ENCODE results near the gene DUT.
A peak's percentile ranks its signal among the peaks of the same experiment; 100 is the strongest.

DUT gene

GRCh38 chr15:48343865-48344264 lies 12.6 kb downstream of the DUT start:
- H3K27ac ChIP-seq (ENCODE audit: insufficient read depth, low read length, poor library complexity, severe bottlenecking) = no peak overlapping the region
- H3K4me3 ChIP-seq (ENCODE audit: insufficient read depth, low read depth, low read length, poor library complexity, severe bottlenecking) = no peak overlapping the region
- no peaks in the 10 kb centered on the region for H3K27me3 ChIP-seq (replicated peaks; ENCODE audit: control insufficient read depth, insufficient read depth, low read length, poor library complexity, severe bottlenecking)
- no peak for DNase-seq
- H3K4me1 ChIP-seq (ENCODE audit: control insufficient read depth, insufficient read depth, low read length, poor library complexity, severe bottlenecking) = no peaks in the 10 kb centered on the region
- peaks cover 25% of the 10 kb centered on the region for H3K36me3 ChIP-seq (ENCODE audit: control insufficient read depth, insufficient read depth, low read length)
- H3K9me3 ChIP-seq (ENCODE audit: control insufficient read depth, low read length) = no peaks in the 10 kb centered on the region

GRCh38 chr15:48345516-48345915 lies 14.3 kb downstream of the DUT start:
- DNase-seq = no peak
- no peak overlapping the region for H3K4me3 ChIP-seq (ENCODE audit: insufficient read depth, low read depth, low read length, poor library complexity, severe bottlenecking)
- H3K27me3 ChIP-seq (replicated peaks; ENCODE audit: control insufficient read depth, insufficient read depth, low read length, poor library complexity, severe bottlenecking) = no peaks in the 10 kb centered on the region
- H3K27ac ChIP-seq (ENCODE audit: insufficient read depth, low read length, poor library complexity, severe bottlenecking) = no peak overlapping the region
- no peaks in the 10 kb centered on the region for H3K9me3 ChIP-seq (ENCODE audit: control insufficient read depth, low read length)
- H3K4me1 ChIP-seq (ENCODE audit: control insufficient read depth, insufficient read depth, low read length, poor library complexity, severe bottlenecking) = no peaks in the 10 kb centered on the region
- peaks cover 15% of the 10 kb centered on the region for H3K36me3 ChIP-seq (ENCODE audit: control insufficient read depth, insufficient read depth, low read length)

- H3K27me3 ChIP-seq (replicated peaks; ENCODE audit: control insufficient read depth, insufficient read depth, low read length, poor library complexity, severe bottlenecking) = no peaks in the 10 kb centered on the region
- DNase-seq = peak in 2 of 3 donors; percentile 4 to 26
- H3K4me1 ChIP-seq (ENCODE audit: control insufficient read depth, insufficient read depth, low read length, poor library complexity, severe bottlenecking) = no peaks in the 10 kb centered on the region
- H3K27ac ChIP-seq (ENCODE audit: insufficient read depth, low read length, poor library complexity, severe bottlenecking) = no peak overlapping the region
- no peak overlapping the region for H3K4me3 ChIP-seq (ENCODE audit: insufficient read depth, low read depth, low read length, poor library complexity, severe bottlenecking)
- no peaks in the 10 kb centered on the region for H3K36me3 ChIP-seq (ENCODE audit: control insufficient read depth, insufficient read depth, low read length)
- H3K9me3 ChIP-seq (ENCODE audit: control insufficient read depth, low read length) = no peaks in the 10 kb centered on the region
Measured at GRCh38 chr15:48352474-48353072, 21.3 kb downstream of the DUT start.

GRCh38 chr15:48354694-48355303 lies 23.6 kb downstream of the DUT start:
- no peaks in the 10 kb centered on the region for H3K9me3 ChIP-seq (ENCODE audit: control insufficient read depth, low read length)

GRCh38 chr15:48355377-48355776 lies 24.1 kb downstream of the DUT start:
- H3K4me1 ChIP-seq (ENCODE audit: control insufficient read depth, insufficient read depth, low read length, poor library complexity, severe bottlenecking) = no peaks in the 10 kb centered on the region
- H3K9me3 ChIP-seq (ENCODE audit: control insufficient read depth, low read length) = no peaks in the 10 kb centered on the region
- no peak overlapping the region for H3K4me3 ChIP-seq (ENCODE audit: insufficient read depth, low read depth, low read length, poor library complexity, severe bottlenecking)
- no peak for DNase-seq
- H3K27me3 ChIP-seq (replicated peaks; ENCODE audit: control insufficient read depth, insufficient read depth, low read length, poor library complexity, severe bottlenecking) = no peaks in the 10 kb centered on the region
- no peaks in the 10 kb centered on the region for H3K36me3 ChIP-seq (ENCODE audit: control insufficient read depth, insufficient read depth, low read length)
- no peak overlapping the region for H3K27ac ChIP-seq (ENCODE audit: insufficient read depth, low read length, poor library complexity, severe bottlenecking)

More at GRCh38 chr15:48354694-48355303, 23.6 kb downstream of the DUT start:
- H3K27ac ChIP-seq (ENCODE audit: insufficient read depth, low read length, poor library complexity, severe bottlenecking) = no peak overlapping the region
- H3K4me3 ChIP-seq (ENCODE audit: insufficient read depth, low read depth, low read length, poor library complexity, severe bottlenecking) = no peak overlapping the region
- DNase-seq = no peak
- H3K27me3 ChIP-seq (replicated peaks; ENCODE audit: control insufficient read depth, insufficient read depth, low read length, poor library complexity, severe bottlenecking) = no peaks in the 10 kb centered on the region
- no peaks in the 10 kb centered on the region for H3K4me1 ChIP-seq (ENCODE audit: control insufficient read depth, insufficient read depth, low read length, poor library complexity, severe bottlenecking)
- no peaks in the 10 kb centered on the region for H3K36me3 ChIP-seq (ENCODE audit: control insufficient read depth, insufficient read depth, low read length)

- no peak for DNase-seq
- Histone ChIP-seq H3K4me3 (ENCODE audit: insufficient read depth, low read depth, low read length, poor library complexity, severe bottlenecking) (no peak overlapping the region), H3K4me1 (ENCODE audit: control insufficient read depth, insufficient read depth, low read length, poor library complexity, severe bottlenecking) (no peaks in the 10 kb centered on the region), H3K27me3 (replicated peaks; ENCODE audit: control insufficient read depth, insufficient read depth, low read length, poor library complexity, severe bottlenecking) (no peaks in the 10 kb centered on the region), H3K9me3 (ENCODE audit: control insufficient read depth, low read length) (no peaks in the 10 kb centered on the region), H3K36me3 (ENCODE audit: control insufficient read depth, insufficient read depth, low read length) (no peaks in the 10 kb centered on the region), H3K27ac (ENCODE audit: insufficient read depth, low read length, poor library complexity, severe bottlenecking) (no peak overlapping the region)
Measured at GRCh38 chr15:48358229-48359152, 27.3 kb downstream of the DUT start.

- DNase-seq = no peak
- Histone ChIP-seq H3K4me1 (ENCODE audit: control insufficient read depth, insufficient read depth, low read length, poor library complexity, severe bottlenecking) (no peaks in the 10 kb centered on the region), H3K27me3 (replicated peaks; ENCODE audit: control insufficient read depth, insufficient read depth, low read length, poor library complexity, severe bottlenecking) (no peaks in the 10 kb centered on the region), H3K27ac (ENCODE audit: insufficient read depth, low read length, poor library complexity, severe bottlenecking) (no peak overlapping the region), H3K4me3 (ENCODE audit: insufficient read depth, low read depth, low read length, poor library complexity, severe bottlenecking) (no peak overlapping the region), H3K36me3 (ENCODE audit: control insufficient read depth, insufficient read depth, low read length) (no peaks in the 10 kb centered on the region), H3K9me3 (ENCODE audit: control insufficient read depth, low read length) (no peaks in the 10 kb centered on the region)
Measured at GRCh38 chr15:48360841-48361240, 29.6 kb downstream of the DUT start.

- H3K9me3 ChIP-seq (ENCODE audit: control insufficient read depth, low read length) = no peaks in the 10 kb centered on the region
Measured at GRCh38 chr15:48361685-48362084, 30.5 kb downstream of the DUT start.

GRCh38 chr15:48363474-48363873 lies 32.2 kb downstream of the DUT start:
- Histone ChIP-seq H3K9me3 (ENCODE audit: control insufficient read depth, low read length) (no peaks in the 10 kb centered on the region), H3K4me3 (ENCODE audit: insufficient read depth, low read depth, low read length, poor library complexity, severe bottlenecking) (no peak overlapping the region), H3K27ac (ENCODE audit: insufficient read depth, low read length, poor library complexity, severe bottlenecking) (no peak overlapping the region), H3K27me3 (replicated peaks; ENCODE audit: control insufficient read depth, insufficient read depth, low read length, poor library complexity, severe bottlenecking) (no peaks in the 10 kb centered on the region), H3K36me3 (ENCODE audit: control insufficient read depth, insufficient read depth, low read length) (no peaks in the 10 kb centered on the region), H3K4me1 (ENCODE audit: control insufficient read depth, insufficient read depth, low read length, poor library complexity, severe bottlenecking) (no peaks in the 10 kb centered on the region)
- DNase-seq = no peak

More at GRCh38 chr15:48361685-48362084, 30.5 kb downstream of the DUT start:
- no peaks in the 10 kb centered on the region for H3K4me1 ChIP-seq (ENCODE audit: control insufficient read depth, insufficient read depth, low read length, poor library complexity, severe bottlenecking)
- no peak overlapping the region for H3K4me3 ChIP-seq (ENCODE audit: insufficient read depth, low read depth, low read length, poor library complexity, severe bottlenecking)
- no peaks in the 10 kb centered on the region for H3K36me3 ChIP-seq (ENCODE audit: control insufficient read depth, insufficient read depth, low read length)
- no peaks in the 10 kb centered on the region for H3K27me3 ChIP-seq (replicated peaks; ENCODE audit: control insufficient read depth, insufficient read depth, low read length, poor library complexity, severe bottlenecking)
- no peak for DNase-seq
- H3K27ac ChIP-seq (ENCODE audit: insufficient read depth, low read length, poor library complexity, severe bottlenecking) = no peak overlapping the region

- H3K36me3 ChIP-seq (ENCODE audit: control insufficient read depth, insufficient read depth, low read length) = no peaks in the 10 kb centered on the region
- H3K4me1 ChIP-seq (ENCODE audit: control insufficient read depth, insufficient read depth, low read length, poor library complexity, severe bottlenecking) = no peaks in the 10 kb centered on the region
- H3K27me3 ChIP-seq (replicated peaks; ENCODE audit: control insufficient read depth, insufficient read depth, low read length, poor library complexity, severe bottlenecking) = no peaks in the 10 kb centered on the region
- no peak overlapping the region for H3K27ac ChIP-seq (ENCODE audit: insufficient read depth, low read length, poor library complexity, severe bottlenecking)
- no peaks in the 10 kb centered on the region for H3K9me3 ChIP-seq (ENCODE audit: control insufficient read depth, low read length)
- no peak for DNase-seq
- no peak overlapping the region for H3K4me3 ChIP-seq (ENCODE audit: insufficient read depth, low read depth, low read length, poor library complexity, severe bottlenecking)
Measured at GRCh38 chr15:48365575-48365974, 34.3 kb downstream of the DUT start.
